Stimulated activated naive CD8-positive, alpha-beta T cell treated with anti-CD3 and anti-CD28 coated beads, Interleukin-15, Interleukin-2, amounts not matched to agents 100 ng/mL and 50 ng/mL, for 24 hours (primary cell): ENCODE results near the gene DUSP16.
"Not testable (repeated sequence)": the region's sequence is repeated elsewhere in the genome, so short reads cannot be mapped to it uniquely, and the experiment has no call there.

ENCODE experiments used
- H3K27ac Mint-ChIP-seq: one replicate; pipeline ENCODE4 v1.8.0; 2021; ENCODE audit warnings: mild to moderate bottlenecking, mixed read lengths
- H3K27me3 Mint-ChIP-seq: one replicate; pipeline ENCODE4 v1.8.0; 2021; ENCODE audit warnings: mixed read lengths
- H3K36me3 Mint-ChIP-seq: one replicate; pipeline ENCODE4 v1.8.0; 2021; ENCODE audit warnings: low read depth, mixed read lengths
- H3K4me1 Mint-ChIP-seq: one replicate; pipeline ENCODE4 v1.8.0; 2021; ENCODE audit warnings: low read depth, mixed read lengths
- H3K4me3 Mint-ChIP-seq: one replicate; pipeline ENCODE4 v1.8.0; 2021; ENCODE audit warnings: mild to moderate bottlenecking, mixed read lengths
- H3K9me3 Mint-ChIP-seq: one replicate; pipeline ENCODE4 v1.8.0; 2021; ENCODE audit warnings: mixed read lengths

The DUSP16 gene

DNA sequence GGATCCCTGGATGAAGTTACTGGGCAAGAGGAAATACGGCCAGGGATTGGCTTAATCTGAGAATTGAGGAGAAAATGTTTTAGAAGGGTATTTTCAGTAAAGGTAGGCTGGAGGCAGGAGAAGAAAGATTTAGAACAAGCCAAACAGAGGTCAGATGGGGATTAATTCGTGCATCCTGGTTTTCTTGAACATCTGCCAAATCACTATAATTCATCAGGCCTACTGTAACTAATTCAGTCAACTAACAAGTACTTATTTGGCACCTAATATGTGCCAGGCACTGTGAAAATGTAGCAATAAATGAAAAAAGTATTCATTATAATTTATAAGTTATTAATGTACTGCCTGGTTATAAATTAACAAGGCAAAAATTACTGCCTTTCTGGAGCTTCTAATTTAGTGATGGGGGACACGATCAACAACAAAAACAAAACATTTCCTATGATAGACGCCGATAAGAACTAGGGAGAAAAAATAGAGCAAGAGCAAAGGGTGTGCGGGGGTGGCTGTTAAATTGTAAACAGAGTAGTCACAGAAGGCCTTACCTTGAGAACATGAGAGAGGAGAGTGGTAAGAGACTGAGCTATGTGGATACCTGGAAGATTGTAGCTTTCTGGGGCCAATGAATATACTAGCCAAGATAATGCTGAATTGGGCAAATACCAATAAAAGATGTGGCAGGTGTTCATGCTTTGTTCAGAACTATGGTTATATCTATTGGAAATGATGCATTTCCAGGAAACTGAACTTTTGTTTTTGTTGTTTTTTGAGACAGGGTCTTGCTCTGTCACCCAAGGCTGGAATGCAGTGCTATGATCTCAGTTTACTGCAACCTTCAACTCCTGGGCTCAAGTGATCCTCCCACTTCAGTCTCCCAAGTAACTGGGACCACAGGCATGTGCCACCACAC lies 34.0 kb downstream of the DUSP16 start:
- H3K27ac Mint-ChIP-seq: peak overlapping the region; percentile 89
- H3K36me3 Mint-ChIP-seq: peaks cover 11% of the 10 kb centered on the region
- H3K27me3 Mint-ChIP-seq: no peaks in the 10 kb centered on the region
- H3K9me3 Mint-ChIP-seq: no peaks in the 10 kb centered on the region
- H3K4me1 Mint-ChIP-seq: peaks cover 61% of the 10 kb centered on the region
- H3K4me3 Mint-ChIP-seq: no peak overlapping the region

DNA sequence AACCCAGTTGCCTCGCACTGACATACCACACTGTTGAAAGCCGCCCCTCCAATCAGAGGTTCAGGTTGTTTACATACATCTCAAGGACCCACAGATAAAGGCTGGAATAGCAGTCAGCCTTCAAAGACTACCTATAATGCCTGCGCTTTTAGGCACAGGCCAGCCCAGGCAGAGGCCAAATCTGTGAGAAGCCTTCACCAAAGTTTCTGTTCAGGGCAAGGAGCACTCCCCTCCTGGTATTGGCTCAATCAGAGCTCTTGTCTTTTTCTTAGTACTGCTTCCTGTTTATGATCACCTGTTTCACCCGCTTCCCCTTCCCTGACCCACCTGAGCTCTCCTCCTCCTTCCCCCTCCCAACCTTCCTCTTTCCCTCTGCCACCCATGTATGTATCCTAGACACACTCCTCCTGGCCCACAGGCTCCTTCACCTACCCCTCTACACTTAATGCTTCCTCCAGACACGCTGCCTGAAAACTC lies 34.8 kb downstream of the DUSP16 start:
- Mint-ChIP-seq H3K9me3 (no peaks in the 10 kb centered on the region), H3K4me3 (no peak overlapping the region), H3K4me1 (peaks cover 57% of the 10 kb centered on the region), H3K27ac (peak overlapping the region; percentile 74), H3K27me3 (no peaks in the 10 kb centered on the region), H3K36me3 (peaks cover 11% of the 10 kb centered on the region)

DNA sequence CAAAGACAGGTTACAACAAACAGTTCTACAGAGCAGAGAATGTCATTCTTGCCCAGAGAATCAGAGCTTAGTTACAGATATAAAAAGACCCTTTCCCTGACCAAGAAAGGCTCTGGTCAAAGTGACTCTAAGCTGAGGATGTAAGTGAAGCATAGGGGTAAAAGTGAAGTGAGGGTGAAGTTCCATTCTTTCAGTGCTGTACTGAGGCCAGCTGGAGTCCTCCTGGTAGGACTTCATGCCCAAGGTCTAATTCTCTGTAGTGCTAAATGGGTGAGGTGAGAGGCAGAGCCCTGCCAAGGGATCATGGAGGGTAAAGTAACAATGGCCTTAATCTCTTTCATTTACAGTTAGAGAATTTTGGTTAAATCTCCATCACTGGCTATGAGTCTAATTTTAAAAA lies 38.5 kb downstream of the DUSP16 start:
- Mint-ChIP-seq H3K36me3 (peaks cover 24% of the 10 kb centered on the region), H3K4me3 (no peak overlapping the region), H3K27me3 (no peaks in the 10 kb centered on the region), H3K4me1 (peaks cover 39% of the 10 kb centered on the region), H3K27ac (peak overlapping the region; percentile 15), H3K9me3 (no peaks in the 10 kb centered on the region)

DNA sequence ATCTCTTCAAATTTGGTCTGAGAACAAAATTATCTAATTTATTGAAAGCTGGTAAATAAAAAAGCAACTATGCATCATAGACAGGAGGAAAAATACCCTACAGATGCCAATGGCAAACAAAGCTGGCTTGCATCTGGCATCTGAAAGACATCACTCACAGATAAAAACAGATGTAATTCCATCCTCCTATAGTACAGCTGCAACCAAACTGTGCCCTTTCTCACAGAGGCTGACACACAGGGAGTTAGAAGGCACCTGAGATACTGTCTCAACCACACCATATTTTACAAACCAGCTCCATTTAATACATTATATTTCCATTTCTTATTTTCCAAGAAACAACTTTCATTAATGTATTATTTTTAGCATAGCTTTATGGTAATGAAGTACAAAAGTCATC lies 39.4 kb downstream of the DUSP16 start:
- H3K36me3 Mint-ChIP-seq: peaks cover 32% of the 10 kb centered on the region
- no peak overlapping the region for H3K4me3 Mint-ChIP-seq
- H3K27me3 Mint-ChIP-seq: no peaks in the 10 kb centered on the region
- peaks cover 30% of the 10 kb centered on the region for H3K4me1 Mint-ChIP-seq
- H3K27ac Mint-ChIP-seq: no peak overlapping the region
- H3K9me3 Mint-ChIP-seq: no peaks in the 10 kb centered on the region

DNA sequence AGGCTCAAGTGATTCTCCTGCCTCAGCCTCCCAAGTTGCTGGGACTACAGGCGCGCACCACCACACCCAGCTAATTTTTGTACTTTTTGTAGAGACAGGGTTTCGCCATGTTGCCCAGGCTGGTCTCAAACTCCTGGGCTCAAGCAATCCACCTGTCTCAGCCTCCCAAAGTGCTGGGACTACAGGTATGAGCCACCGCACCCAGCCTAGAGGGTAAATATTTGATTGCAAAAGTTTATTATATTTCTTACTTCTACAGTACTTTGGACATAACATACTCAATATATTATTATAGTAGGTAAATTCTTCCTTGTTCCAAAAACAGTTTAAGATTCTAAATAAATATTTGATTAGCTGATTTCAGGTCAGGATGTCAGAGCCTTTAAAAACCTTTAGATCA lies 40.0 kb downstream of the DUSP16 start:
- not testable (repeated sequence) for H3K9me3 Mint-ChIP-seq, H3K4me3 Mint-ChIP-seq, H3K27ac Mint-ChIP-seq, H3K27me3 Mint-ChIP-seq
- Mint-ChIP-seq H3K4me1 (peaks cover 25% of the 10 kb centered on the region), H3K36me3 (peaks cover 35% of the 10 kb centered on the region)

DNA sequence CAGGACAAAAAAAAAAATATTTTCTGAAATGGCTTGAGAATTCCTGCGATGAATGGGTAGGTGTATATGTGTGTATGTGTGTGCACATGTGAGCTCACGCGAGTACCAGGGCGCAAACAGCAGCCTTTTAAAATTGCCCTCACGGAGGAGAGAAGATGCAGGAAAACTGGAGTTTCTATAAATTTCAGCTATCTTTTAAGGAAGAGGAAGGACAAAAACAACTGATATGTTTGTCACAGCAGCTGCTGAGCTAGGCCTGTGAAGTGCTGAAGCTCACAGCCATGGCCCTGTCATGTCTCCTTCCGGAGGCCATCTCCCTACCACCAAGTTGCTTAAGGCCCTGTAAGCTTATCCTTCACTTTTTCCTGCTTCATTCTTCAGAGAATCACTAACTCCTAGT lies 40.8 kb downstream of the DUSP16 start:
- H3K27ac Mint-ChIP-seq: no peak overlapping the region
- H3K36me3 Mint-ChIP-seq: peaks cover 43% of the 10 kb centered on the region
- H3K4me1 Mint-ChIP-seq: peaks cover 19% of the 10 kb centered on the region
- no peaks in the 10 kb centered on the region for H3K27me3 Mint-ChIP-seq
- no peaks in the 10 kb centered on the region for H3K9me3 Mint-ChIP-seq
- H3K4me3 Mint-ChIP-seq: no peak overlapping the region

DNA sequence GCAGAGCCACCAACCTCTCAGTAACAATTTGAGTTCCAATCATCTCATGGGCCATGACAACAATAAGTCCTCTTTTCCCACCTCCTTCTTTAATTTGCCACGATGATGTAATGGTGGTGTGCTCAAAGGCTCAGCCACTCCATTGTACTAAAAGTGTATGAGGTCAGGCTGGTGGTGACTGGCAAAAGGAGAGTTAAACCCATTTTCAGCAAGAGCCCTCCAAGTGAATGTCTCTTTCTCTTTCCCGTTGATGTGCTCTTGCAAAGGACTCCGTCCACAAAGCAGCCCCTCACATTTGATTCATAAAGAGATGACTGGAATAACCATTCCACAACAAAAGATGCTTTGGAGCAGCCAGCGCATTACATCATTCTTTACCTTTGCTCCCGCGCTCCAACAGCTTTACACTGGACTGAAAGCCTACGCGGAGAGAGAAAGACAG lies 41.6 kb downstream of the DUSP16 start:
- Mint-ChIP-seq H3K9me3 (no peaks in the 10 kb centered on the region), H3K36me3 (peaks cover 49% of the 10 kb centered on the region), H3K27me3 (no peaks in the 10 kb centered on the region), H3K4me3 (no peak overlapping the region), H3K4me1 (peaks cover 12% of the 10 kb centered on the region), H3K27ac (no peak overlapping the region)

DNA sequence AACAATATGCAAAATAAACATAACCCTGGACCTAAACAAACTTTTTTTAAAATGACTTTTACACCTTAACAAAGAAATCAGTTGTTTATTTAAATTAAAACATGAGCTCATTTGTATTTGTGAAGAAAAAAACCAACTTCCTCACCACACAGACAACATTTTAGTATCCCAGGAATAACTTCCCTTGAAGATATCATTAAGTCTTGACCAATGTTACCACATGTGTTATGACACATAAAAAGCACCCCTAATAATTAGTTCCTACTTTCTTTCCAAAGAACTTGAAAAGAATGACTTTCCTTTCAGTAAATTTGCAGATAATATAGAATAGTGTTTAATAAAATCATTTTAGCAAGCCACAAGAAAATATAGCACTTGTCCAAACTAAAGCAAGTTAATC lies 42.4 kb downstream of the DUSP16 start:
- Mint-ChIP-seq H3K4me3 (no peak overlapping the region), H3K4me1 (peaks cover 8% of the 10 kb centered on the region), H3K27me3 (no peaks in the 10 kb centered on the region), H3K36me3 (peaks cover 45% of the 10 kb centered on the region), H3K9me3 (no peaks in the 10 kb centered on the region), H3K27ac (no peak overlapping the region)

DNA sequence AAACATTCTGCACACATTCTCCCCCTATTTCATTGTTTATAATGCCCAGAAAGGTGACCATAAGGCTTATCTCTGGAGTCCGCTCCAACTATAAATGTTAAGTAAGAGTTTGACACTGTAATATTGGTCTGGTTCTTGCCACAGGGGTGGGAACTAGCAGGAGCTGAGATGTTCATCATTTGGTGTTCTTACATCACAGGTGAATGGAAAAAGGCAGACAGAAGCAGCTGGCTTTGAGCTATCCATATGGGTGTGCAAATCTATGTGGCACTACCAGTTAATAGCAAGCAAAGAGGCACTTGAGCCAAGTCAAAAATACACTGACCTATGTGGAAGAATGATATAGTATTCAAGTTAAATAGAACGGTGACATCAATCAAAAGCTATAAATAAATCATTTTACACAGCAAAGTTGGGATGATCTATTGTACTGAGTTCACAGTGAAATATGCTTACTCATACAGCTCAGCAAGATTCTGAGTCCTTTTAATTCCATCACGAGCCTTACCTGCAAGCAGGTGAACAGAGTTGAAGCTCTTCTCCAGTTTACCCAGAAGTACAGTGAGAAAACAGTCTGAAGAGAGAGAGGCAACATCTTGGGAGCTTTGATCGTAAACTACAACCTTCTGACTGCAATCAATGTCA lies 43.2 kb downstream of the DUSP16 start:
- Mint-ChIP-seq H3K27me3 (no peaks in the 10 kb centered on the region), H3K4me3 (no peak overlapping the region), H3K36me3 (peaks cover 47% of the 10 kb centered on the region), H3K9me3 (no peaks in the 10 kb centered on the region), H3K27ac (no peak overlapping the region), H3K4me1 (peaks cover 8% of the 10 kb centered on the region)

DNA sequence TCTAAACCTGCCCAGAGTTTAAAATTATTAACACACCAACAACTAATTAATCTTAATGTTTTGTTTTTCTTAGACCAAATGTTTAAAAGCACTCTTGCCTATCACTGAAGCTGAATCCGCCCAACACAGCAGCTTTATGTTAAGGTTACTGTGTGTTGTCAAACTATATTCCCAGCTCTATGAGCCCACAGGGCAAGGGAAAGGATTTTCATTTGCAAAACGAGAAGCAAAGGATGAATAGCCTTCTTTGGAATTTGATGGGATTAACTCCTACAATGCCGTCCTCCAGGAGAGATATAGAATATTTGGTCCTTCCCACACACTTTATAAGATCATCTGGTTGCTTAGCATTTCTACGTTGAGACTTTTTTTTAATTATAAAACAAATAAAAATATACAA lies 43.7 kb downstream of the DUSP16 start:
- Mint-ChIP-seq H3K36me3 (peaks cover 52% of the 10 kb centered on the region), H3K27ac (no peak overlapping the region), H3K9me3 (no peaks in the 10 kb centered on the region), H3K4me1 (peaks cover 8% of the 10 kb centered on the region), H3K27me3 (no peaks in the 10 kb centered on the region), H3K4me3 (no peak overlapping the region)

DNA sequence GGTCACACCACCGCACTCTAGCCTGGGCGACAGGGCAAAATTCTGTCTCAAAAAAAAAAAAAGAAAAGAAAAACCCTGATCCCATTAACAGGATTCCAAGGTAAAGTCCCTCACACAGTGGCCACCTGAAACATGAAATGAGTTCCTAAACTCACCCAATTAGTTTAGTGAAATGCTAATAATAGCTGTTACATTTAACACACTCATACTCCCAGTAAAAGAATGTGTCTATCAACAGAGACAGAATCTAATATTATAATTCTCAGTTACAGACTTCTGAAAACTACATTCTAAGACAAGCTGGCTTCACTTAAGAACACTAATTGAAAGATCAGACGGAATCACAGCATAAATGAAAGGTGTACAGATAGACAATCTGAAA lies 44.2 kb downstream of the DUSP16 start:
- H3K27ac Mint-ChIP-seq: no peak overlapping the region

DNA sequence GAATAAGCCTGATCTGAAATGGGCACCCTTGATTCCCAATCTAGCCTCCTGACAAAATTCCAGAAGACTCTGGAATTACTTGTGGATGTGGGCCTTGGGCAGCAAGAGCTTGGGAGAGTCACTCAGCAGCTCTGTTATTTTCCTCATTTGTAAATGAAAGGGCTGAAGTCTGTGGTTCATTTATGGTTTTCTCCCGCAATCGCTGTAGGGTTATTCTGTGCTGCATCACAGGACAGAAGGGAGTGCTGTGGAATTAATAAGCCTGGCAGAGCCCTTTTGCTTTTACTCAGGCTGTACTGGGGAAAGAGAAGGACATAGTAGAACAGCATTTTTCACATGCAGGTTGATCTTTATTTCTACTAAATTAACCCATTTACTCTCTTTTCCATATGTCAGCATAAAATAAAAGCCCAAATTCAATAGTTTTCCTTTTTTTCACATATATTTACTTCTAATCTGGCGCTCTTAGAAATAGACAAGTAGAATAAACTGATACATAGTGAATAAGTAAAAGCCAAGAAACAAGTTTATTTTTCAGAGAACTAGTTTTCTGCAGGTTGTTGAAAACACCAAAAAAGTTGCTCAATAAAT lies 49.2 kb downstream of the DUSP16 start:
- Mint-ChIP-seq H3K27ac (no peak overlapping the region), H3K4me3 (no peak overlapping the region), H3K9me3 (no peaks in the 10 kb centered on the region), H3K27me3 (no peaks in the 10 kb centered on the region), H3K36me3 (peaks cover 44% of the 10 kb centered on the region), H3K4me1 (no peaks in the 10 kb centered on the region)

More for the DNA sequence above, 44.2 kb downstream of the DUSP16 start:
- no peak overlapping the region for H3K4me3 Mint-ChIP-seq
- no peaks in the 10 kb centered on the region for H3K9me3 Mint-ChIP-seq
- peaks cover 8% of the 10 kb centered on the region for H3K4me1 Mint-ChIP-seq
- H3K27me3 Mint-ChIP-seq: no peaks in the 10 kb centered on the region
- peaks cover 57% of the 10 kb centered on the region for H3K36me3 Mint-ChIP-seq

DNA sequence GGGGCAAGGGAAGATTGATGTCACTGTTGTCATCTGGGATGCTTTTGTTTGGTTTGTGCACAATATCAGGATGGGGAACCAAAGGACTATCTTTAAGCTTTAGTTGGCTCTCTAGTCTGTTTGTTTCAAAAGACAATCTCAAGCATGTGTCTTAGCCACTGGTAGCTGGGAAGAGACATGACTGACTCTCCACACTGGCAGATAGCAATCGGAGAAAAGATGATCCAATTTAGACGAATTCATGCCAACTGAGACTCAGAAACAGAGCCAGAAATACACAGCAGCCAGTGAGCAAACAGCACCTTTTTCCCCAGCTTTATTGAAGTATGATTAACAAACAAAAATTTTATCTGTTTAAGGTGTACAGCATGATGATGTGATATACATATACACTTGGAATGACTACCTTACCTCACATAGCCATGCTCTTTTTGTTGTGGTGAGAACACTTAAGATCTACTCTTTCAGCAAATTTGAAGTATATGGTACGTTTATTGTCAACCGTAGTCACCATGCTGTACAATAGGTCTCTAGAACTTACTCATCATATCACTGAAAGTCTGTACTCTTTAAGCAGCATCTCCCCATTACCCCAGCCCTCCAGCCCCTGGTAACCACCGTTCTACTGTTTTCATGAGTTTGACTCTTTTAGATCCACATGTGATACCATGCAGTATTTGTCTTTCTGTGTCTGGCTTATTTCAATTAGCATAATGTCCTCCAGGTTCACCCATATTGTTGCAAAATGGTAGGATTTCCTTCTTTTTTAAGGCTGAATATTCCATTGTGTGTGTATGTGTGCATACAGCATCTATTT lies 50.6 kb downstream of the DUSP16 start:
- H3K36me3 Mint-ChIP-seq: peaks cover 37% of the 10 kb centered on the region
- no peaks in the 10 kb centered on the region for H3K27me3 Mint-ChIP-seq
- no peak overlapping the region for H3K27ac Mint-ChIP-seq
- peaks cover 4% of the 10 kb centered on the region for H3K4me1 Mint-ChIP-seq
- H3K4me3 Mint-ChIP-seq: no peak overlapping the region
- no peaks in the 10 kb centered on the region for H3K9me3 Mint-ChIP-seq

DNA sequence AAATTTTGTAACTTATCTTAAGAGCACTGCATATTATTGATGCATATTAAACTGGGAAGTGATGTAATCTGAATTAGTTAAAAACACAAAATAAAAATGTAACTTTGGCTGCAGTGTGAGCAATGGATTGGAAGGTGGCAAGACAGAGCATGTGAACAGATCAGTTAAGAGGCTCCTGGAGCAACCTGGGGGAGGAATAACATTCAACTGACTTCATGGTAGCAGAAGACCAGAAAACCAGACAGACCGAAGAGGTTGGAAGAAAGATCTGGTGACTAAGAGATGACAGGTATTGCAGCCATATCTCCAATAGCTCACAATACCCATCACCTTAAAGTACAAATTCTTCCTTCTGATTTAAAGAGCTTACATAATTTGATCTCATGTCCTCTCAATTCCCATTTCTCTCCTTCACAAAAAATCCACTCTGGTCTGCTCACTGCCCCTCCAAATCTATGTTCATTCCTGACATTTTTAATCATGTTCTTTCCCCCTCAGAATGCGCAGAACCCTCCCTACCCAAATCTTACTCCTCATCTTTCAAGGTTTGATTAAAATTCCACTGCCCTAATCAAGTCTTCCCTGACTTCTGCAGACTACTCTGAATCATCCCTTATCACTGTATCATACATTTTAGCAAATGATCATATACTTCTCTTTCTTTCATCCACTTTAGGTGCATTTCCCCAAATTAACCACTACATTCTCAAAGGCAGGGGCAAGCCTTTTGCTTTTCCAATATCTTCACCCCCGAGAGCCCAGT lies 51.5 kb downstream of the DUSP16 start:
- Mint-ChIP-seq H3K27me3 (no peaks in the 10 kb centered on the region), H3K4me3 (no peak overlapping the region), H3K9me3 (no peaks in the 10 kb centered on the region), H3K4me1 (peaks cover 13% of the 10 kb centered on the region), H3K27ac (no peak overlapping the region), H3K36me3 (peaks cover 36% of the 10 kb centered on the region)
